ENCODE results near the gene TNKS1BP1. TPM values are rescaled to one million over a fixed set of nuclear protein-coding genes. Genes with fewer than 3 reads are reported as not detected.

TNKS1BP1 gene
- total and polyA plus RNA-seq, 9 of the 15 experiments (the other 6 are each of a cell fraction or from before 2014, with no cell fraction given) = 1.1 to 47.2 (median 10.9) TPM

GRCh38 chr11:57311109-57311936 lies 13.4 kb downstream of the TNKS1BP1 start (continued):
- TF ChIP-seq NFRKB (IDR thresholded peaks at IDR 0.05; ENCODE audit: low read depth) (no peak), SAFB (IDR thresholded peaks at IDR 0.05; ENCODE audit: borderline replicate concordance, low read depth, low read length) (no peak), ZNF134 (CRISPR knock-in tag; conservative IDR thresholded peaks at IDR 0.05) (no peak), NRF1 (conservative IDR thresholded peaks at IDR 0.05 in 1 of 2, IDR thresholded peaks at IDR 0.05 in 1 of 2) (peak; percentile 65 to 70), FOXK2 (conservative IDR thresholded peaks at IDR 0.05 in 1 of 2, IDR thresholded peaks at IDR 0.05 in 1 of 2; ENCODE audit: low read depth in 2 of 2) (no peak), DEAF1 (CRISPR knock-in tag; IDR thresholded peaks at IDR 0.05) (no peak), ARID2 (IDR thresholded peaks at IDR 0.05) (no peak), SMARCA4 (IDR thresholded peaks at IDR 0.05) (0 out of 2 replicates have a peak, but pooled peaks have one; percentile 15), SOX6 (IDR thresholded peaks at IDR 0.05) (no peak), DMBX1 (CRISPR knock-in tag; IDR thresholded peaks at IDR 0.05; ENCODE audit: borderline replicate concordance) (no peak), MLLT1 (IDR thresholded peaks at IDR 0.05) (no peak), KDM2B (CRISPR knock-in tag; IDR thresholded peaks at IDR 0.05) (no peak), ZBTB43 (CRISPR knock-in tag; IDR thresholded peaks at IDR 0.05) (no peak), HMBOX1 (IDR thresholded peaks at IDR 0.05) (no peak), ZNF644 (tag; IDR thresholded peaks at IDR 0.05; ENCODE audit: low read depth) (no peak), HDGF (IDR thresholded peaks at IDR 0.05) (no peak), ZNF280B (CRISPR knock-in tag; IDR thresholded peaks at IDR 0.05) (no peak), PURB (CRISPR knock-in tag; IDR thresholded peaks at IDR 0.05; ENCODE audit: low read depth) (no peak), LEF1 (IDR thresholded peaks at IDR 0.05) (no peak), THRAP3 (IDR thresholded peaks at IDR 0.05; ENCODE audit: borderline replicate concordance) (no peak), ZFX (CRISPR knock-in tag; IDR thresholded peaks at IDR 0.05) (no peak), NR2F6 (CRISPR knock-in tag; IDR thresholded peaks at IDR 0.05) (no peak), ETS2 (tag; IDR thresholded peaks at IDR 0.05; ENCODE audit: borderline replicate concordance, poor library complexity, severe bottlenecking) (no peak)

All from K562 (cell line).